ENCODE data around the gene CMTM6.
A peak's percentile ranks its signal among the peaks of the same experiment; 100 is the strongest.
"Not testable (repeated sequence)": the region's sequence is repeated elsewhere in the genome, so short reads cannot be mapped to it uniquely, and the experiment has no call there.

Gene CMTM6

GRCh38 chr3:32531010-32531647, 28.5 kb upstream of the CMTM6 start:
- DNase-seq, result no peak
- H3K9ac ChIP-seq (ENCODE audit: low read length), result no peak overlapping the region
- H3F3A ChIP-seq (ENCODE audit: insufficient read depth, low read length), result no peaks in the 10 kb centered on the region
- H4K20me1 ChIP-seq (ENCODE audit: insufficient read depth, low read length), result no peaks in the 10 kb centered on the region
- H3K4me2 ChIP-seq (ENCODE audit: low read depth, low read length), result no peak overlapping the region
- H3K27me3 ChIP-seq (replicated peaks; ENCODE audit: insufficient read depth, low read length), result no peaks in the 10 kb centered on the region
- TF ChIP-seq EZH2phosphoT487 (IDR thresholded peaks at IDR 0.05; ENCODE audit: low read length) (no peak), EZH2 (optimal IDR thresholded peaks at IDR 0.05; ENCODE audit: low read depth, low read length) (no peak), CTCF (IDR thresholded peaks at IDR 0.05; ENCODE audit: low read length) (no peak)
- H3K4me3 ChIP-seq (ENCODE audit: low read length), result no peak overlapping the region
- H3K27ac ChIP-seq (ENCODE audit: low read length), result no peak overlapping the region
- H3K9me3 ChIP-seq (replicated peaks; ENCODE audit: insufficient read depth, low read length), result no peaks in the 10 kb centered on the region
- no peak overlapping the region for H2AFZ ChIP-seq (ENCODE audit: low read length)
- no peaks in the 10 kb centered on the region; the same call in 1 of the 2 replicates for H3K36me3 ChIP-seq (replicated peaks; ENCODE audit: insufficient read depth, low read length)
- H3K4me1 ChIP-seq (ENCODE audit: low read length), result no peaks in the 10 kb centered on the region
- H3K79me2 ChIP-seq (ENCODE audit: low read length), result no peaks in the 10 kb centered on the region
- H3K9me2 ChIP-seq (replicated peaks; ENCODE audit: insufficient read depth, low read length), result no peaks in the 10 kb centered on the region

GRCh38 chr3:32525720-32526119, 23.1 kb upstream of the CMTM6 start:
- TF ChIP-seq EZH2phosphoT487 (IDR thresholded peaks at IDR 0.05; ENCODE audit: low read length), result no peak
- TF ChIP-seq EZH2 (optimal IDR thresholded peaks at IDR 0.05; ENCODE audit: low read depth, low read length), result no peak
- TF ChIP-seq CTCF (IDR thresholded peaks at IDR 0.05; ENCODE audit: low read length), result no peak
- Histone ChIP-seq H3K9me3 (replicated peaks; ENCODE audit: insufficient read depth, low read length) (no peaks in the 10 kb centered on the region), H3K4me1 (ENCODE audit: low read length) (no peaks in the 10 kb centered on the region), H4K20me1 (ENCODE audit: insufficient read depth, low read length) (no peaks in the 10 kb centered on the region), H3K9ac (ENCODE audit: low read length) (no peak overlapping the region), H3K79me2 (ENCODE audit: low read length) (no peaks in the 10 kb centered on the region), H3K4me3 (ENCODE audit: low read length) (no peak overlapping the region), H3K36me3 (replicated peaks; ENCODE audit: insufficient read depth, low read length) (no peaks in the 10 kb centered on the region; the same call in 1 of the 2 replicates), H3K4me2 (ENCODE audit: low read depth, low read length) (no peak overlapping the region), H3K27ac (ENCODE audit: low read length) (no peak overlapping the region), H3K27me3 (replicated peaks; ENCODE audit: insufficient read depth, low read length) (no peaks in the 10 kb centered on the region), H3K9me2 (replicated peaks; ENCODE audit: insufficient read depth, low read length) (no peaks in the 10 kb centered on the region), H3F3A (ENCODE audit: insufficient read depth, low read length) (no peaks in the 10 kb centered on the region), H2AFZ (ENCODE audit: low read length) (no peak overlapping the region)
- no peak for DNase-seq

- H3K27ac ChIP-seq (ENCODE audit: low read length), result no peak overlapping the region
- H2AFZ ChIP-seq (ENCODE audit: low read length), result no peak overlapping the region
- DNase-seq, result no peak
- no peaks in the 10 kb centered on the region for H3K27me3 ChIP-seq (replicated peaks; ENCODE audit: insufficient read depth, low read length)
- no peaks in the 10 kb centered on the region for H3K79me2 ChIP-seq (ENCODE audit: low read length)
- H4K20me1 ChIP-seq (ENCODE audit: insufficient read depth, low read length), result no peaks in the 10 kb centered on the region
- TF ChIP-seq CTCF (IDR thresholded peaks at IDR 0.05; ENCODE audit: low read length) (no peak), EZH2 (optimal IDR thresholded peaks at IDR 0.05; ENCODE audit: low read depth, low read length) (no peak), EZH2phosphoT487 (IDR thresholded peaks at IDR 0.05; ENCODE audit: low read length) (no peak)
- H3F3A ChIP-seq (ENCODE audit: insufficient read depth, low read length), result no peaks in the 10 kb centered on the region
- no peaks in the 10 kb centered on the region for H3K4me1 ChIP-seq (ENCODE audit: low read length)
- no peak overlapping the region for H3K4me3 ChIP-seq (ENCODE audit: low read length)
- no peak overlapping the region for H3K4me2 ChIP-seq (ENCODE audit: low read depth, low read length)
- no peaks in the 10 kb centered on the region for H3K9me3 ChIP-seq (replicated peaks; ENCODE audit: insufficient read depth, low read length)
- no peaks in the 10 kb centered on the region; the same call in 1 of the 2 replicates for H3K36me3 ChIP-seq (replicated peaks; ENCODE audit: insufficient read depth, low read length)
- no peak overlapping the region for H3K9ac ChIP-seq (ENCODE audit: low read length)
- no peaks in the 10 kb centered on the region for H3K9me2 ChIP-seq (replicated peaks; ENCODE audit: insufficient read depth, low read length)
Measured at GRCh38 chr3:32522682-32523081, 20.0 kb upstream of the CMTM6 start.

GRCh38 chr3:32518921-32519320, 16.3 kb upstream of the CMTM6 start:
- H3K36me3 ChIP-seq (replicated peaks; ENCODE audit: insufficient read depth, low read length); H3K79me2 ChIP-seq (ENCODE audit: low read length); H3K4me3 ChIP-seq (ENCODE audit: low read length); H3K27me3 ChIP-seq (replicated peaks; ENCODE audit: insufficient read depth, low read length); H3F3A ChIP-seq (ENCODE audit: insufficient read depth, low read length); H3K4me1 ChIP-seq (ENCODE audit: low read length); H3K4me2 ChIP-seq (ENCODE audit: low read depth, low read length); H2AFZ ChIP-seq (ENCODE audit: low read length); H3K27ac ChIP-seq (ENCODE audit: low read length); H3K9ac ChIP-seq (ENCODE audit: low read length); H4K20me1 ChIP-seq (ENCODE audit: insufficient read depth, low read length); H3K9me2 ChIP-seq (replicated peaks; ENCODE audit: insufficient read depth, low read length); DNase-seq; H3K9me3 ChIP-seq (replicated peaks; ENCODE audit: insufficient read depth, low read length): not testable (repeated sequence)

GRCh38 chr3:32516751-32517150, 14.1 kb upstream of the CMTM6 start:
- H2AFZ ChIP-seq (ENCODE audit: low read length); H3K36me3 ChIP-seq (replicated peaks; ENCODE audit: insufficient read depth, low read length); H3K27ac ChIP-seq (ENCODE audit: low read length); H3K4me1 ChIP-seq (ENCODE audit: low read length); H3K4me3 ChIP-seq (ENCODE audit: low read length); DNase-seq; H3K9me3 ChIP-seq (replicated peaks; ENCODE audit: insufficient read depth, low read length); H3F3A ChIP-seq (ENCODE audit: insufficient read depth, low read length); H3K9ac ChIP-seq (ENCODE audit: low read length); H3K27me3 ChIP-seq (replicated peaks; ENCODE audit: insufficient read depth, low read length); H3K79me2 ChIP-seq (ENCODE audit: low read length); H4K20me1 ChIP-seq (ENCODE audit: insufficient read depth, low read length); H3K9me2 ChIP-seq (replicated peaks; ENCODE audit: insufficient read depth, low read length): not testable (repeated sequence)
- H3K4me2 ChIP-seq (ENCODE audit: low read depth, low read length), result 0 out of 2 replicates have a peak overlapping the region, but pooled peaks have one; percentile 3
